GM12891 (cell line): Measurements from ENCODE around the gene PLD1.
"Not testable (repeated sequence)": the region's sequence is repeated elsewhere in the genome, so short reads cannot be mapped to it uniquely, and the experiment has no call there.

Experiments
- POLR2A ChIP-seq: IDR thresholded peaks from 2 replicates; pipeline ENCODE4 v1.6.1; 2011; ENCODE audit warnings: low read depth, low read length, control low read depth
- POLR2AphosphoS5 ChIP-seq: IDR thresholded peaks from 2 replicates; pipeline ENCODE4 v1.6.1; 2011; ENCODE audit warnings: low read depth, low read length, control low read depth
- POU2F2 ChIP-seq: IDR thresholded peaks from 2 replicates; pipeline ENCODE4 v1.6.1; 2011; ENCODE audit warnings: low read depth, mild to moderate bottlenecking, control low read depth, low read length, moderate library complexity
- TAF1 ChIP-seq: IDR thresholded peaks from 2 replicates; pipeline ENCODE4 v1.6.1; 2011; ENCODE audit warnings: low read depth, low read length, control low read depth

DNA sequence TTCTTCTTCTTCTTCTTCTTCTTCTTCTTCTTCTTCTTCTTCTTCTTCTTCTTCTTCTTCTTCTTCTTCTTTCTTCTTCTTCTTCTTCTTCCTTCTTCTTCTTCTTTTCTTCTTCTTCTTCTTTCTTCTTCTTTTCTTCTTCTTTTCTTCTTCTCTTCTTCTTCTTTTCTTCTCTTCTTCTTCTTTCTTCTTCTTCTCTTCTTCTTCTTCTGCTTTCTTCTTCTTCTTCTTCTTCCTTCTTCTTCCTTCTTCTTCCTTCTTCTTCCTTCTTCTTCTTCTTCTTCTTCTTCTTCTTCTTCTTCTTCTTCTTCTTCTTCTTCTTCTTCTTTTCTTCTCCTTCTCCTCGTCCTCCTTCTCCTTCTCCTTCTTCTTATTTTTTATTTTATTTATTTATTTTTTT lies 247.8 kb downstream of the PLD1 start:
- TF ChIP-seq POLR2A, TAF1, POLR2AphosphoS5, POU2F2: not testable (repeated sequence)
